ENCODE results near the gene RPS6KA3.
"Not testable (repeated sequence)": the region's sequence is repeated elsewhere in the genome, so short reads cannot be mapped to it uniquely, and the experiment has no call there.

RPS6KA3 gene

DNA sequence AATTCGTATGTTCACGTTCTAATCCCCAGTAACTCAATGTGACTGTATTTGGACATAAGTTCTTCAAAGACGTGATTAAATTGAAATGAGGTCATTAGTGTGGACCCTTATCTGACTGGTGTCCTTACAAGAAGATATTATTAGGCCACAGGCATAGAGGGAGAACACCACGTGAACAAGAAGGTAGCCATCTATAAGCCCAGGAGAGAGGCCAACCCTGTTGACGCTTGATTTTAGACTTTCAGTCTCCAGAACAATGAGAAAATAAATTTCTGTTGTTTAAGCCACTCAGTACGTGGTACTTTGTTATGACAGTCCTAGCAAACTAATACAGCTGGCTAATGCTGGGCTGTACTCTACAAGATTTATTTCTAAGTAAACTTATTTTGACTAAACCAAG is 123.6 kb downstream of the RPS6KA3 start:
- no peak for DNase-seq (ENCODE audit: low read depth)

DNA sequence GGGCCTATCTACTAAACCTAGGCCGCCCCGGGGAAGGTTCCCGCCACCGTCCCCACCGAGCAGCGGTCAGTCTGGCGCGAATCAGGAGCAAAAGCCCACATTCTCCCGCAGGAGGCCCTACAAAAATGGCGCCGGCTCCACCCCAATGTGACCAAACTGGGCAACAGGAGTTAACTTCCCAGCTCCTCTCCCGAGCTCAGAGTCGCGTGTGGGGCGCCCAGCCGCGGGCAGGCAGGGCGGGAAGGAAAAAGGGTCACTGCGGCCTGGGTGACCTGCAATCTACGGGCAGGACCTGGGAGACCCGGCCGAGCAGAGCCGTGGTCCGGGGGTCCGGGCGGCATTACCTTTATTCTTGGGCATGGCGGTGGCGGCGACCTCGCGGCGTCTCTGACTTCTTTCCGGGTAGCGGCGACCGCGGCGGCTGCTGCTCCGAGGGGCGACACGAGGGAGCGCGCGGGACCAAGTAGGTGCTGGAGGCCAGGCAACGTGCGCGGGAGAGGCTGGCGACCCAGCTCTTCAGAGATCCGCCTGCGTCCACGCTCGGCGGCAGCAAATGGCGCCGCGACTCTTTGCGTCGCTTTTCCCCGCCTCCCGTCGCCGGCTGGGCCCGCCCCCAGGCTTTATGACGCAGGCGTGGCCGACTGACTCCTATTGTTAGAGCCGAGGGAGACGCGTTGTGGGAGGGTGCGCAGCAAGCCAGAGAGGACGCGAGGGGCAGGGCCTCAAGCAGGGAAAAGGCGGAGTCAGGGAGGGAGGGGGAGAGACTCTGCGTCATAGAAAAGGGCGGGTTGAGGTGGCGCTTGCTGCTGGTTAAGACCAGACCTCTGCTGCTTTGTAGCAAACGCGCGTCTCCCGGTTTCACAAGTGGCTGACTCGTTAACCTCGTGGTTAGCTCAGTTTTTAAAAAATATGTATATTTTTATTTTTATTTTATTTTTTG is 125.2 kb downstream of the RPS6KA3 start, which contains the start of gene EIF1AX:
EIF1AX (minus strand) TSS at position 558 of the 940 bp plus-strand sequence; CDS start at position 360, 198 bp downstream.
- peak; percentile 81 for DNase-seq (ENCODE audit: low read depth)

GRCh38 chrX:20140420-20140819 is 126.3 kb downstream of the RPS6KA3 start:
- no peak for DNase-seq (ENCODE audit: low read depth)

DNA sequence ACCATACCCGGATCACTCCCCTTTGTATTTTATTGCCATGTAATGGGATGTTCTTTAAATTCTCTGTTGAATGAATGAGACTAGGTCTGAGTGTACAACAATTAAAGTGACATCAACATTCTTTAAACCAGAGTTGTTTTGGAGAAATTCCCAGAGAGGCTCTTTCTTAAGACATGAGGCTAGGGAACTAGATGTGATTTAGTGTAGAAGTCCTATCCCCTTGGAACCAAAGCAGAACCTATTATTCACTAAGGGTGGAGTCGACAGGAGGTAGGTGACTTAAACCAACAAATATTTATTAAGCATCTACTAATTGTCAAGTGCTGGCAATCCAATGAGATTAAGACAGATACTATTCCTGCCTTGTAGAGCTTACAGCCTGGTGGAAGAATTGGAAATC is 126.7 kb downstream of the RPS6KA3 start:
- no peak for DNase-seq (ENCODE audit: low read depth)

DNA sequence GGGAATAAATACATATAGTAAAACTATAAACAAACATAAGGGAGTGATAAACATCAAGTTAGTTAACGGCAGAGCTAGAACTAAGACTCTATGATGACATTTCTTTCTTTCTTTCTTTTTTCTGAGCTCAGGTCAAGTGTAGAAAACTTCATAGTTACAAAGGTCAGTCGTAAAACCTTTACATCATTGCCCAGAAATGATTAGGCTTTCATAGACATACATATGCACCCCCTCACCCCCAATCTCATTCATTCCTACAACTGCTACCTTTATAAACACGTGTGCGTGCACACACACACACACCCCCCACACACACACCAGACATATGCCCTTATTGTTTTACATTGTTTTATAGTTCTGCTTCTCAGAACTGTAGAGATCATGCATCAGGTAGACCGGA is 130.8 kb downstream of the RPS6KA3 start:
- no peak for DNase-seq (ENCODE audit: low read depth)

GRCh38 chrX:20132666-20133065 is 134.0 kb downstream of the RPS6KA3 start:
- DNase-seq (ENCODE audit: low read depth): no peak

DNA sequence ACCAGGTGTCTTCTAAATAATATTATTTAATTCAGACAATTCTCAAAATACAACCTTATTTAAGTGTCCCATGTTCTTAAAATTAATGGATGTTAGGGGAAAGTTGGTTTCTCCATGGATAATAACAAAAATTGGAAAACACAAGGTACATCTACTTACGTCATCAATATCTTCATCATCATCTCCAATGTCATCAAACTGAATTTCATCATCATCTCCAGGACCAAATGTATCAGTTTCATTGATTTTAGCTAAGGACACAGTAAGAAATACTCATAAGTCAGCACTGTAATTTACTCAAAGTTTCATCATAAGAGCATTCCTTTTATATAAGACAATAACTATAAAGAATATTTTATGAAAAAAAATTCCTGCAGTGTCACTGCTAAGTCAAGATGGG is 136.4 kb downstream of the RPS6KA3 start:
- DNase-seq (ENCODE audit: low read depth): no peak

DNA sequence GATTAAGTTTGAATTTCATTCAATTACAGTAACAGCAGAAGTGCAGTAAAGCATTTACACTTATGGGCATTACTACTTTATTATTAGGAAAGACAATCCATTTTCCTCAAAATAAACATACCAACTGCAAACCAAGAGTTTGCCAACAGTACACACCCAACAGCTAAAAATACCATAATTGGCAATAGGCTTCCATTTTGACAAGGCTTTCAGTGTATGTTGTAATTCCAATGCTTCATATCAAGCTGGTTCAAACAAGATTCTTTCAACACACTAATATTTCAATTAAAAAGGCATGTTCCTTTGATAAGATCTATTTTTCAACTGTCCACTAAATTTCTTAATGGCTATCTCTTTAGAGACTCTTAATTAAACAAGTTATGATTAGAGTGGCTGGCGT is 137.2 kb downstream of the RPS6KA3 start:
- DNase-seq (ENCODE audit: low read depth): no peak

GRCh38 chrX:20128670-20129069 is 138.0 kb downstream of the RPS6KA3 start:
- DNase-seq (ENCODE audit: low read depth): no peak

DNA sequence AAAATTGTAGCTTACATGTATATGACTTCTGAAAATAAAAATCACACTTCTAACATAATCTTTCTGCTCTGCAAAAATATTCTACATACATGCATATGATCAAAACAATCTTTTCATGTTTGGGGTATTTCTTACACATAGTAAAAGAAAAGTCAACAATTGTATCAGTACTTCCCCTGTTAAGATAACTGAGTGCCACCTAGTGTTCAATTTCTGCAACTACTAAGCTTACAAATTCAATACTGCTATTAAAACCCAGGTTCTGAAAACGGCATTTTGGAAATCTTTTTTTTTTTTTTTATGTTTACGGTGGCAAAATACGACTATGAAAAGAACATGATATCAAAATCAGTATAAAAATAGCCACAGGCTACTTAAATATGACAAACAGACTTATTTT is 139.3 kb downstream of the RPS6KA3 start:
- DNase-seq (ENCODE audit: low read depth): not testable (repeated sequence)

DNA sequence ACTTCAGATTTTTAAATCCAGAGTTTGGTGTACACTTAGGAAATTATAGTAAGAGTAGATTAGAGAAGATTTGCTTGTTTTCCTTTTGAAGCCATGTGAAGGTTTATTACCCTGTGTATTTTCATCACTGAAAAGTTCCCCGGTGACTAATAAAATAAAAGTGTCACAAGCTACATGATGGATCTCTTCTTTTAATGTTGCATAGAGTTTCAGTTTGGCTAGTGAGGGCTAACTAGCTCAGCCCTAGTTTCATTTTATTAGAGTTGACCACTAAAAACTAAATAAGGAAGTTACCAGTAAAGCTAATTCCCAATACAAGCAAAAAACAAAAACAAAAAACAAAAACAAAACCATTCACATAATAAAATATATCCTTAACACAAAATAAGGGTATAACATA is 139.9 kb downstream of the RPS6KA3 start:
- not testable (repeated sequence) for DNase-seq (ENCODE audit: low read depth)

DNA sequence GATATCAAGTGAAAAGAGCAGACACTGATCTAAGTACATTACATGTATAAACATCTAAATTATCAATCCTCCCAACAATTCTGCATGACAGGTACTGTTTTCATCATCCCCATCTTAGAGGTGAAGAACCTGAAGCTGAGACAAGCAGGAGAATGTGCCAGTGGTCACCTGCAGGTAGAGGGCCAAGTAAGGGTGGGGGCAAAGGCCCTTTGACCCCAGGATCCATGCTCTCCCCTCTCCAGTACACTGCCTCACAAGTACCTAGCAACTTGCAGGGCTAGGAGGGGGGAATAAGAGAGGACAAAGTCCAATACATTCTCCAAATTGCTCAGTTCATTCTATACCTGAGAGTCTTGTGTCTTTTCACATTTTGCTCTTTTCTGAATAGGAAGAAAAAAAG is 141.7 kb downstream of the RPS6KA3 start:
- no peak for DNase-seq (ENCODE audit: low read depth)

GRCh38 chrX:20118065-20118824 is 148.5 kb downstream of the RPS6KA3 start:
- DNase-seq (ENCODE audit: low read depth): no peak

- DNase-seq (ENCODE audit: low read depth): no peak
Measured at GRCh38 chrX:20116577-20117240, 150.0 kb downstream of the RPS6KA3 start, which contains the start of gene MAP7D2. Gene MAP7D2, minus strand, starts transcription at chrX:20116907. Its CDS starts 28 bp downstream, at chrX:20116879.

- no peak for DNase-seq (ENCODE audit: low read depth)
Measured at GRCh38 chrX:20116087-20116576, 150.6 kb downstream of the RPS6KA3 start.

DNA sequence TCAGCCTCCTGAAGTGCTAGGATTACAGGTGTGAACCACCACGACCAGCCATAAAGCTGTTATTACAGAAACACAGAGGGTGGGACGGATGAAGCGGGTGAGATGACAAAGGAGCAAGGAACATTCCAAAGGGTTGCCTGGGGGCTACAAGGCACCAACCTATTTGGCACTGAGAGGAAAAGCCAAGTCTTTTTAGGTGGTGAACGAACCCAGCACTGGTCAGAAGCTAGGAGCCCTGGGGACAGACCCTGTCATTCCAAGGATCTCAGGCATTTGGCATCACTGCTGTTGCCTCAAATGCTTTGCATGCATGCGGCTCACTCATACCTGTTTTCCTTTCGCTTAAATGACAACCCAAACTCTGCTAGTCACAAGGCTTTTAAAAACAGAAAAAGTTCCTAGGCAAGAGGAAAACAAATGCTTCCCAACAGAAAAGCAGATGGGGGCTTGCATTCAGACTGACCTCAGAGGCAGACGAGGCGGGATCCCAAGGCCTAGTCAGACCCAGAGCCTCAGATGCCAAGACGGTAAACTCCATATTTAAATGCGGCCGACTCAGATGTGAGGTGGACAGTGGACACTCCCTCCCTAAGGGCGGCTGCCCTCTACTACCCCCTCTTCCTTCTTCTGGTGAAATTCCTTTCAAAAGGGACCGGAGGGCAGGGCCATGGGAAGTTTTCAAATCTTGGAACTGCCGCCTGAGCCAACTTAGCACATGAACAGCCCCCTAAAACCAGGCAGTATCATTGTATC is 154.5 kb downstream of the RPS6KA3 start:
- no peak for DNase-seq (ENCODE audit: low read depth)

DNA sequence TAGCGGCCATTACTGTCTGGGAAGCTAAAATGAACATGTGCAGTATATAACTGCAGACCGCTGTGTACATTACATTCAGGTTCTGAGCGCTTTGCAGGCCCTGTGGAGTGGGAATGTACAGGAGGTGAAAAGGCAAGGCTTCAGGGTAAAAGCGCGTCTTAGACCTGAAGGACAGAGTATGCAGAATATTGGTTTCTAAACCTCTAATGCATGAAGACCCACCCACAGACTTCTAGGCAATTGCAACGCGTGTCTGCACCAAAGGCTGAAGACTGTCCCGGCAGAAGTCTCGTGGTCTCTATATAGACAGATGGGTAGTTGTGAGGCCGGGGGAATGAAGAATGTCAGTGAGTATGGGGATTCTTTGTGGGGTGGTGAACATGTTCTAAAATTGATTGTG is 155.4 kb downstream of the RPS6KA3 start:
- no peak for DNase-seq (ENCODE audit: low read depth)

DNA sequence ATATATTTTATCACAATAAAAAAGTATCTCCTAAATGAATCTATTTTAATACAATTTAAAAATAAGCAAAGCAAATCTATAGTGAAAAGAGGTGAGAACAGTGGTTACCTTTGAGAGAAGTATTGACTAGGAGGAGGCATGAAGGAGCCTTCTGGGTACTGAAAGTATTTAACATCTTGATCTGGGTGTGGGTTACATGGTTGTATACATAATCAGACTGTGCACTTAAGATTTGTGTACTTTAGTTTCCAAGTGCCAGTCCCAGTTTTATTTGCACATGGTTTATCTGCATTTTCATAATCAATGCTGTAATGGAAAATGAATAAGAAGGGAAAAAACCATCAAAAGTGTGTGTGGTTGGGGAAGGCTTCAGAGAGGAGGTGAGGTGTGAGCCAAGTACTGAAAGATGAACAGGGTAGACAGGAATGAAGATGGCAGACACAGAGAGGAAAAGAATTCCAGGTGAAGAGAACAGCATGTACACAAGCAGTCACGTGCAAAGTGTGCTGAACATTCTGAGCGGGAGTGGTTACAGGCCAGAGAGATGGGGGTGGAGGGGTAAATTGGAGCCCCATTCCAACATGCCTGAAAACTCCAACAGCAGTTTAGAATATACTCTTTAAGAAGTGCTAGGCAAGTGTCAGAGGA is 164.7 kb downstream of the RPS6KA3 start:
- no peak for DNase-seq (ENCODE audit: low read depth)

Data from HS-5 (cell line).